MCF 10A (cell line): ENCODE data around the gene COMMD1. TPM values are rescaled to one million over a fixed set of nuclear protein-coding genes. Genes with fewer than 3 reads are reported as not detected.
"Not testable (repeated sequence)": the region's sequence is repeated elsewhere in the genome, so short reads cannot be mapped to it uniquely, and the experiment has no call there.

Experiments used
- BruUV-seq: library from RNA; stranded (reverse); fragments of 400-500 nt; replicated peaks from 2 replicates; lab custom pipeline; 2021; lab: Mats Ljungman, UMichigan
- CTCF ChIA-PET: fragments of 300-600 bp; sonication (Branson Sonifier 250); formaldehyde crosslinking; extraction: SDS; loops from one replicate; lab custom pipeline; 2021; ENCODE audit warnings: antibody characterized with exemption, inconsistent platforms; lab: Yijun Ruan, JAX
- POLR2A ChIA-PET: fragments of 300-600, 350-650 bp; sonication (Branson Sonifier 250); formaldehyde crosslinking; extraction: SDS; loops from one replicate; lab custom pipeline; 2020; ENCODE audit warnings: antibody characterized with exemption, inconsistent platforms; lab: Yijun Ruan, JAX
- DNase-seq: peaks from one replicate; pipeline ENCODE4 v3.0.0-alpha.2; 2018; ENCODE audit not compliant: unreplicated experiment
- H3K27ac Mint-ChIP-seq: one replicate; pipeline ENCODE4 v1.8.0; 2022; ENCODE audit warnings: mild to moderate bottlenecking, low read depth, mixed read lengths; ENCODE audit not compliant: unreplicated experiment
- H3K27me3 Mint-ChIP-seq: one replicate; pipeline ENCODE4 v1.8.0; 2022; ENCODE audit warnings: mixed read lengths; ENCODE audit not compliant: insufficient read depth, unreplicated experiment
- H3K36me3 Mint-ChIP-seq: one replicate; pipeline ENCODE4 v1.8.0; 2022; ENCODE audit warnings: mild to moderate bottlenecking, moderate library complexity, mixed read lengths; ENCODE audit not compliant: insufficient read depth, unreplicated experiment
- H3K4me1 Mint-ChIP-seq: one replicate; pipeline ENCODE4 v1.8.0; 2022; ENCODE audit warnings: mixed read lengths; ENCODE audit not compliant: insufficient read depth, unreplicated experiment
- H3K4me3 Mint-ChIP-seq: one replicate; pipeline ENCODE4 v1.8.0; 2022; ENCODE audit warnings: mild to moderate bottlenecking, moderate library complexity, mixed read lengths; ENCODE audit not compliant: unreplicated experiment
- H3K9me3 Mint-ChIP-seq: one replicate; pipeline ENCODE4 v1.8.0; 2022; ENCODE audit warnings: mixed read lengths; ENCODE audit not compliant: unreplicated experiment
- intact Hi-C: fragments of 100-400 bp; cut with micrococcal nuclease; formaldehyde crosslinking; loops from 2 replicates; pipeline ENCODE4 v1.14.1; 2022
- total RNA-seq: library from RNA; stranded (reverse); gene quantifications from 2 replicates; pipeline ENCODE4 v1.2.3, GENCODE V29; 2022
- TF ChIP-seq, protein P1 (sequence below): fragments of 200-600 bp; IDR thresholded peaks from one replicate; pipeline ENCODE4 v1.8.0; 2022; ENCODE audit warnings: antibody characterized with exemption, mild to moderate bottlenecking; ENCODE audit not compliant: unreplicated experiment

The COMMD1 gene
- total RNA-seq, 1 experiment from 2014 or later = 33.8 TPM

DNA sequence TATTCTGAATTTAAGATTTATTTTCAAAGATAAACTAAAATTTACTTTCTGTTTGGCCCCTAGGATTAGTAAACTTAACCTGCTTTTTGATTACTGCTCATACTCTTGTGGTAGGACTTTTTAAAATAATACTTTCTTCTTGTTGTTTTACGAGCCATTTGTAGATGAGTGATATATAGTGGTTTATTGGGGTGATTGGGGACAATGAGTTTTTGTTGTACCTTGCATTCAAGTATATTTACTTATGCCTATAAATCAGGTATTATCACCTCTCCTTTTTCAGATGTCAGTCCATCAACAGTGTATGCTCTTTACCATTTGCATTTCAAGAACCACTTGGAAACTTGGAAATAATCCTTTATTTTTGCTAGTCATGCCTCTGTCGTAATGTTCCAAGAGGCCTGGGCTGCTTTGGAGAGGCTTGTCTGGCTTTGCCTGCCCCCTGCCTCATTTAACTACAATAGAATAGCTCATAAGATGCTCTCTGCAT, 131.3 kb downstream of the COMMD1 start:
- intact Hi-C loops = no loop called here
- Mint-ChIP-seq H3K4me1 (peaks cover 5% of the 10 kb centered on the region), H3K36me3 (no peaks in the 10 kb centered on the region), H3K9me3 (no peaks in the 10 kb centered on the region), H3K4me3 (no peak overlapping the region), H3K27ac (no peak overlapping the region), H3K27me3 (no peaks in the 10 kb centered on the region)
- BruUV-seq = no TSS peak
- CTCF ChIA-PET = interaction anchor here (0.6 to 0.7 kb wide), 2 partner anchors 56 to 138 kb away, joined by 3 to 4 read pairs; no protein-coding TSS in a partner anchor
- TF ChIP-seq, protein P1, sequence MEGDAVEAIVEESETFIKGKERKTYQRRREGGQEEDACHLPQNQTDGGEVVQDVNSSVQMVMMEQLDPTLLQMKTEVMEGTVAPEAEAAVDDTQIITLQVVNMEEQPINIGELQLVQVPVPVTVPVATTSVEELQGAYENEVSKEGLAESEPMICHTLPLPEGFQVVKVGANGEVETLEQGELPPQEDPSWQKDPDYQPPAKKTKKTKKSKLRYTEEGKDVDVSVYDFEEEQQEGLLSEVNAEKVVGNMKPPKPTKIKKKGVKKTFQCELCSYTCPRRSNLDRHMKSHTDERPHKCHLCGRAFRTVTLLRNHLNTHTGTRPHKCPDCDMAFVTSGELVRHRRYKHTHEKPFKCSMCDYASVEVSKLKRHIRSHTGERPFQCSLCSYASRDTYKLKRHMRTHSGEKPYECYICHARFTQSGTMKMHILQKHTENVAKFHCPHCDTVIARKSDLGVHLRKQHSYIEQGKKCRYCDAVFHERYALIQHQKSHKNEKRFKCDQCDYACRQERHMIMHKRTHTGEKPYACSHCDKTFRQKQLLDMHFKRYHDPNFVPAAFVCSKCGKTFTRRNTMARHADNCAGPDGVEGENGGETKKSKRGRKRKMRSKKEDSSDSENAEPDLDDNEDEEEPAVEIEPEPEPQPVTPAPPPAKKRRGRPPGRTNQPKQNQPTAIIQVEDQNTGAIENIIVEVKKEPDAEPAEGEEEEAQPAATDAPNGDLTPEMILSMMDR = no peak
- no peak for DNase-seq
- POLR2A ChIA-PET = interaction anchor here (1.2 kb wide), 1 partner anchor 376 kb away, joined by 3 read pairs; no protein-coding TSS in a partner anchor

DNA sequence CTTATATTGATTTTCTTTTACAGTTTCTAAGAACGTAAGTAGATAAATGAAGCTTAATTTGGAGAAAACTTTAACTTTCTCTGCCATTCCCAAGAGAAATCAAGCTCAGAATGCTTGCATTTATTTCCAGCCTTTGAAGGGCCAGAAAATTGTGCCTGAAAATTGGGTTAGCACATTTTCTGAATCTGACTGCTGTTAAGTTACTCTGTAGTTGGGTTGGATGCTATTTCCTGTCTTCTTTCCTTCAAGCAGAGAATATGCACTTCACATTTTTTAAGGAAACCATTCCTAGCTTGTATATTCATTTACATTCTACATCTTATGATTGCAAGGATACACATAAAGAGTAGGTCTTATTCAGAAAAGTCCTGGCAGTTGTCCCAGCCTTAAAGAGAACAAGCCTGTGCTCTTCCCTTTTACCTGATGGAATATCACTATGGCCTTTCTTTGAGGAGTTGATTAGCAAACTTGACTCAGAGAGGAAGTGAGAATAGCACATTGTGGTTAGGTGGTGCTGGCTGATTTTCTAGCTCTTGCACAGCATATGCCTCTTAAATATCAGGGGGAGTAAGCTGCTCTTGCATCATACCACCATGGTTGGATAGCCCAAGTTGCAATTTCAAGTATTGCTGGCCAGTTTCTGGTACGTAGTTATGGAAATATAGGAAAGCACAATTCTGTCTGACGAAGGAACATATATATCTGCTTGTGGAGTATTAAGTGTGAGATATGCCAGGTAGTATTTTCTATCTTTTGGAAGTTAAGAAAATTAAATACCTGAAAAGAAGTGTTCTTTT, 133.7 kb downstream of the COMMD1 start:
- TF ChIP-seq, protein P1 = no peak
- H3K4me1 Mint-ChIP-seq = peaks cover 5% of the 10 kb centered on the region
- H3K27me3 Mint-ChIP-seq = no peaks in the 10 kb centered on the region
- no peak overlapping the region for H3K27ac Mint-ChIP-seq
- POLR2A ChIA-PET = interaction anchor here (0.7 to 1.2 kb wide), 2 partner anchors 84 to 370 kb away, joined by 3 read pairs; no protein-coding TSS in a partner anchor
- CTCF ChIA-PET = interaction anchor here (0.9 kb wide), 1 partner anchor 368 kb away, joined by 3 read pairs; no protein-coding TSS in a partner anchor
- no TSS peak for BruUV-seq
- peak; percentile 66 for DNase-seq
- H3K36me3 Mint-ChIP-seq = no peaks in the 10 kb centered on the region
- H3K4me3 Mint-ChIP-seq = no peak overlapping the region
- no peaks in the 10 kb centered on the region for H3K9me3 Mint-ChIP-seq
- intact Hi-C loops = no loop called here

DNA sequence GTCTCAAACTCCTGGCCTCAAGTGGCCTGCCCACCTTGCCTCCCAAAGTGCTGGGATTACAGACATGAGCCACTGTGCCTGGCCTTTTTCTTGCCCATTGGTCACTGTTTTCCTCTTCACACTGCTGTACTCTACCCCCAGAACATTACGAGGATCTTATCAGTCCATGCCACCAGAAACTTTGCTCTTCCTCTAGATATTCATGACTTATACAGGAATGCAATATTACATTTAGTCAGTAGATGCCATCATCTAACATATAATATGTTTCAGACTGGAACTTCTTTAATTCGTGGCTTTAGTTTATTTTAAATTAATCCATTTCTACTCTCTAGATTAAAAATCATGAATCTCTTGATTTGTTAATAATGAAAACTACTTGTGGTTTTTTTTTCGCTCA, 135.5 kb downstream of the COMMD1 start:
- Mint-ChIP-seq H3K9me3 (no peaks in the 10 kb centered on the region), H3K36me3 (no peaks in the 10 kb centered on the region), H3K27me3 (no peaks in the 10 kb centered on the region), H3K27ac (no peak overlapping the region), H3K4me1 (peaks cover 5% of the 10 kb centered on the region), H3K4me3 (no peak overlapping the region)
- TF ChIP-seq, protein P1 = no peak
- ChIA-PET POLR2A (no interaction called here), CTCF (interaction anchor here (1.2 kb wide), 1 partner anchor 156 kb away, joined by 4 read pairs; no protein-coding TSS in a partner anchor)
- intact Hi-C loops = no loop called here
- no TSS peak for BruUV-seq
- DNase-seq = no peak

DNA sequence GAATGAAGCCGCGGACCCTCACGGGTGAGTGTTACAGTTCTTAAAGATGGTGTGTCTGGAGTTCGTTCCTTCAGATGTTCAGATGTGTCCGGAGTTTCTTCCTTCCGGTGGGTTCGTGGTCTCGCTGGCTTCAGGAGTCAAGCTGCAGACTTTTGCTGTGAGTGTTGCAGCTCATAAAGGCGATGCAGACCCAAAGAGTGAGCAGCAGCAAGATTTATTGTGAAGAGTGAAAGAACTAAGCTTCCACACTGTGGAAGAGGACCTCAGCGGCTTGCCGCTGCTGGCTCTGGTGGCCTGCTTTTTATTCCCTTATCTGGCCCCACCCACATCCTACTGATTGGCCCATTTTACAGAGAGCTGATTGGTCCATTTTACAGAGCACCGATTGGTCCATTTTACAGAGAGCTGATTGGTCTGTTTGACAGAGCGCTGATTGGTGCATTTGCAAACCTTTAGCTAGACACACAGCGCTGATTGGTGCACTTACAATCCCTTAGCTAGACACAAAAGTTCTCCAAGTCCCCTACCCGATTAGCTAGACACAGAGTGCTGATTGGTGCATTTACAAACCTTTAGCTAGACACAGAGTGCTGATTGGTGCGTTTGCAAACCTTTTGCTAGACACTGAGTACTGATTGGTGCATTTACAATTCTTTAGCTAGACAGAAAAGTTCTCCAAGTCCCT, 136.4 kb downstream of the COMMD1 start:
- intact Hi-C loops, H3K9me3 Mint-ChIP-seq, H3K27ac Mint-ChIP-seq, DNase-seq, POLR2A ChIA-PET, H3K36me3 Mint-ChIP-seq, H3K4me1 Mint-ChIP-seq, BruUV-seq, H3K27me3 Mint-ChIP-seq, H3K4me3 Mint-ChIP-seq: not testable (repeated sequence)
- CTCF ChIA-PET = interaction anchor here (1.2 kb wide), 1 partner anchor 155 kb away, joined by 4 read pairs; no protein-coding TSS in a partner anchor
